Omental fat pad (tissue), 4 donors: ENCODE results near the gene SCMH1. TPM values are rescaled to one million over a fixed set of nuclear protein-coding genes. Genes with fewer than 3 reads are reported as not detected.
"Not testable (repeated sequence)": the region's sequence is repeated elsewhere in the genome, so short reads cannot be mapped to it uniquely, and the experiment has no call there.

ENCODE experiments used
- ATAC-seq: fragments of 150-250 bp; one replicate; pipeline ENCODE4 v1.9.1; 2016; ENCODE audit warnings: mild to moderate bottlenecking, moderate library complexity; ENCODE audit not compliant: low FRiP score
- DNase-seq: peaks from one replicate; pipeline ENCODE4 v3.0.0-alpha.2; 2019; ENCODE audit warnings: low spot score
- CTCF ChIP-seq, 3 donors: fragments of 450-650 bp; IDR thresholded peaks; one replicate each; pipeline ENCODE4 v1.5.1; 2016 to 2017; ENCODE audit warnings: antibody characterized with exemption in 3 of 3, mild to moderate bottlenecking in 3 of 3, moderate library complexity in 2 of 3
- total RNA-seq, 4 donors: library from RNA; depleted of rRNA; stranded (reverse); fragments of >200 nt; gene quantifications; one replicate each; pipeline ENCODE4 v1.1.0, GENCODE V29; 2016

The SCMH1 gene
- total RNA-seq, 4 donors from 2014 or later, result 19.9 to 42.8 (median 31.3) TPM

- DNase-seq (no peak), ATAC-seq (no peak)
- no peak for TF ChIP-seq CTCF (IDR thresholded peaks at IDR 0.05)
These were observed 49.5 kb downstream of the SCMH1 start for GRCh38 chr1:41192456-41193178.

GRCh38 chr1:41184446-41184845 is 57.7 kb downstream of the SCMH1 start:
- no peak for DNase-seq
- TF ChIP-seq CTCF (IDR thresholded peaks at IDR 0.05), result no peak
- no peak for ATAC-seq

- not testable (repeated sequence) for ATAC-seq, DNase-seq
These were observed 63.9 kb downstream of the SCMH1 start for GRCh38 chr1:41178230-41178629.

- no peak for ATAC-seq
- TF ChIP-seq CTCF (IDR thresholded peaks at IDR 0.05), result no peak
- DNase-seq, result no peak
These were observed 66.6 kb downstream of the SCMH1 start for GRCh38 chr1:41175546-41175945.

- no peak for TF ChIP-seq CTCF (IDR thresholded peaks at IDR 0.05)
- DNase-seq, result no peak
- ATAC-seq, result no peak
These were observed 67.9 kb downstream of the SCMH1 start for GRCh38 chr1:41174170-41174569.

- no peak for TF ChIP-seq CTCF (IDR thresholded peaks at IDR 0.05)
- no peak for ATAC-seq
These were observed 68.5 kb downstream of the SCMH1 start for GRCh38 chr1:41173651-41174050.

GRCh38 chr1:41171266-41171874 is 70.7 kb downstream of the SCMH1 start:
- TF ChIP-seq CTCF (IDR thresholded peaks at IDR 0.05), result no peak
- no peak for DNase-seq
- no peak for ATAC-seq

More at GRCh38 chr1:41173651-41174050, 68.5 kb downstream of the SCMH1 start:
- no peak for DNase-seq
